Mesenchymal stem cell (in vitro differentiated cells and primary cell): ENCODE results near the gene PTPRN2.

ENCODE experiments used
- DNase-seq: peaks from one replicate; pipeline ENCODE4 v3.0.0-alpha.2; 2013
- H2AFZ ChIP-seq: one replicate; pipeline ENCODE4 v1.6.1; 2013; ENCODE audit warnings: low read depth, mild to moderate bottlenecking, control low read depth, inconsistent platforms, low read length, moderate library complexity
- H2AK5ac ChIP-seq: 2 replicates; pipeline ENCODE4 v1.6.1; 2013; ENCODE audit warnings: low read length, moderate library complexity, mild to moderate bottlenecking, inconsistent platforms; ENCODE audit not compliant: severe bottlenecking
- H2BK120ac ChIP-seq: one replicate; pipeline ENCODE4 v1.6.1; 2013; ENCODE audit warnings: low read depth, mild to moderate bottlenecking, inconsistent platforms, low read length, moderate library complexity
- H2BK12ac ChIP-seq, 2 experiments: one replicate each; pipeline ENCODE4 v1.6.1; 2013; ENCODE audit warnings: inconsistent platforms in 2 of 2, low read length in 2 of 2, mild to moderate bottlenecking in 2 of 2, moderate library complexity in 2 of 2, control low read depth in 1 of 2
- H2BK15ac ChIP-seq: one replicate; pipeline ENCODE4 v1.6.1; 2013; ENCODE audit warnings: mild to moderate bottlenecking, low read depth, inconsistent platforms; ENCODE audit not compliant: poor library complexity, severe bottlenecking
- H2BK5ac ChIP-seq: 2 replicates; pipeline ENCODE4 v1.6.1; 2013; ENCODE audit warnings: low read depth, mild to moderate bottlenecking, low read length, control low read depth, inconsistent platforms; ENCODE audit not compliant: poor library complexity, severe bottlenecking
- H3K14ac ChIP-seq, 2 experiments: one replicate each; pipeline ENCODE4 v1.6.1; 2013; ENCODE audit warnings: inconsistent platforms in 2 of 2, low read length in 2 of 2, control low read depth in 1 of 2, mild to moderate bottlenecking in 1 of 2, moderate library complexity in 1 of 2
- H3K18ac ChIP-seq, 2 experiments: one replicate each; pipeline ENCODE4 v1.6.1; 2013; ENCODE audit warnings: inconsistent platforms in 2 of 2, low read length in 2 of 2, control low read depth in 1 of 2, low read depth in 1 of 2, mild to moderate bottlenecking in 1 of 2
- H3K23ac ChIP-seq, 2 experiments: one replicate each; pipeline ENCODE4 v1.6.1; 2013; ENCODE audit warnings: inconsistent platforms in 2 of 2, low read length in 2 of 2, mild to moderate bottlenecking in 2 of 2, moderate library complexity in 2 of 2, control low read depth in 1 of 2
- H3K27ac ChIP-seq: 2 replicates; pipeline ENCODE4 v1.5.1; 2013; ENCODE audit warnings: mild to moderate bottlenecking, moderate library complexity, low read length, control low read depth, inconsistent platforms; ENCODE audit not compliant: poor library complexity, severe bottlenecking
- H3K27me3 ChIP-seq, 2 experiments: 2 replicates each; pipeline versions ENCODE4 v1.6.1 to v1.7.0; 2013; ENCODE audit warnings: low read length in 2 of 2, mild to moderate bottlenecking in 2 of 2, moderate library complexity in 2 of 2, control low read depth in 1 of 2, inconsistent platforms in 1 of 2; ENCODE audit not compliant: control insufficient read depth in 1 of 2, insufficient read depth in 1 of 2
- H3K36me3 ChIP-seq, 2 experiments: 2 replicates each; pipeline versions ENCODE4 v1.6.1 to v1.7.0; 2013; ENCODE audit warnings: low read length in 2 of 2, control low read depth in 1 of 2, inconsistent platforms in 1 of 2, low read depth in 1 of 2, mild to moderate bottlenecking in 1 of 2; ENCODE audit not compliant: insufficient read depth in 2 of 2, control insufficient read depth in 1 of 2
- H3K4ac ChIP-seq, 2 experiments: one replicate each; pipeline ENCODE4 v1.6.1; 2013; ENCODE audit warnings: inconsistent platforms in 2 of 2, low read length in 2 of 2, mild to moderate bottlenecking in 2 of 2, moderate library complexity in 2 of 2, control low read depth in 1 of 2, low read depth in 1 of 2
- H3K4me1 ChIP-seq: 2 replicates; pipeline ENCODE4 v1.6.1; 2013; ENCODE audit warnings: low read depth, low read length, control low read depth; ENCODE audit not compliant: control insufficient read depth, insufficient read depth
- H3K4me2 ChIP-seq: 2 replicates; pipeline ENCODE4 v1.6.1; 2013; ENCODE audit warnings: low read length, mild to moderate bottlenecking, inconsistent platforms; ENCODE audit not compliant: poor library complexity, severe bottlenecking
- H3K4me3 ChIP-seq, 2 experiments: 2 replicates each; pipeline versions ENCODE4 v1.5.1 to v1.7.0; 2013; ENCODE audit warnings: low read length in 2 of 2, mild to moderate bottlenecking in 2 of 2, control low read depth in 1 of 2, low read depth in 1 of 2; ENCODE audit not compliant: insufficient read depth in 1 of 2
- H3K79me1 ChIP-seq: replicated peaks from 2 replicates; pipeline ENCODE4 v1.6.1; 2013; ENCODE audit warnings: mild to moderate bottlenecking, control low read depth, low read length, inconsistent platforms; ENCODE audit not compliant: poor library complexity, severe bottlenecking
- H3K9ac ChIP-seq: 2 replicates; pipeline ENCODE4 v1.7.0; 2013; ENCODE audit warnings: mild to moderate bottlenecking, low read length, moderate library complexity
- H3K9me3 ChIP-seq: 2 replicates; pipeline ENCODE4 v1.7.0; 2013; ENCODE audit warnings: mild to moderate bottlenecking, low read length; ENCODE audit not compliant: control insufficient read depth
- H4K8ac ChIP-seq: one replicate; pipeline ENCODE4 v1.6.1; 2013; ENCODE audit warnings: inconsistent platforms, mild to moderate bottlenecking, low read length, moderate library complexity
- H4K91ac ChIP-seq: one replicate; pipeline ENCODE4 v1.6.1; 2013; ENCODE audit warnings: mild to moderate bottlenecking, low read length, inconsistent platforms
- WGBS: methylation state at CpG from one replicate; pipeline ENCODE4 v1.1.7; 2013; ENCODE audit warnings: mixed read lengths; 5-methylcytosine and 5-hydroxymethylcytosine counted together

Gene PTPRN2

DNA sequence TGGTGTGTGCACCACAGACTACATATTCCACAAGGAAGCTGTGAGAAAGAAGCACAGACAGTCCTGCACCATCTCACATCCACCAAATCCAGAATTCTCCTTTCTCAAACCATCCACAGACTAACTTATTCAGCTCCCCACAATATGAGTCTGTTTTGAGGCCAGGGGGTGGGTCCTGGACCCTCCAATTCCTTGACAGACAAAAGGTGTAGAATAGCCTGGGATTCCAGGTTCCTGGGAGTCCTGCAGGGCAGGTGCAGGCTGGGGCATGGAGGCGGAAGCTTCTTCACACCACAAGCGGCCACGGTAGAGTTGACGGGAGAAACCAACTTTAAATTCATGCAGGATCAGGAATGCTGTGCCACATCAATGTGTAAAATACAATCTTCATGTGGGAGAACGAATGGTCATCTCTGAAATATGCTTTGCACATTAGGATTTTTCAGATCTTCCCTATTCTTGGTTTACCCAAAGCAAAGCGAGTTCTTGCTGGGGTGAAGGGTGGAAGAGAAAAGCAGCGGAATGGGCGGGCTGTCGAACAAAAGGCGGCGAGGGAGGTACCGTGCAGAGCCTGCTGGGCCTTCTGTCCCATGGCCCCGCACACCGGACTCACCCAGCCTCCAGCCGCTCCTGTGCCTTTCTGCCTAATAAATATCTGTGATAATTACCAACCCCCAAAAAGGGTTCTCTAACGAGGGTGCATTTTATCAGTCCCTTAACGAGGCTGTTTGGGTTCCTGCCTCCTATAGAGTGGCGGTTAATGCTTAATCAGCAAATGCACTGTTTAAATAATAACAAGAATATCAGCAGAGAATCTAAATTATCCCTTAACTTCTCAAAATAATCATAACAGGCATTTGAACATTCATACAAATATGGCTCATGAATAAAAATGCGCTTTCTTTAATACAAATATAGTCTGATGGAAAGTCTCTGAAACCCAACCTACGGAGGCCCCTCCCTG is 736.9 kb downstream of the PTPRN2 start:
- Histone ChIP-seq H3K18ac (no peak overlapping the region), H3K4me1 (no peaks in the 10 kb centered on the region), H4K91ac (no peak overlapping the region), H3K14ac (no peak overlapping the region), H3K23ac (no peak overlapping the region), H3K36me3 (no peaks in the 10 kb centered on the region), H3K9ac (no peak overlapping the region), H3K4ac (no peak overlapping the region), H2BK5ac (no peak overlapping the region), H3K9me3 (no peaks in the 10 kb centered on the region), H3K79me1 (no peaks in the 10 kb centered on the region), H3K4me2 (no peak overlapping the region), H2AFZ (no peak overlapping the region), H2BK15ac (no peak overlapping the region), H2BK12ac (no peak overlapping the region), H3K27me3 (no peaks in the 10 kb centered on the region), H3K4me3 (no peak overlapping the region), H4K8ac (no peak overlapping the region), H2BK120ac (no peak overlapping the region), H2AK5ac (no peak overlapping the region), H3K27ac (no peak overlapping the region)
- 84% methylated on average over 20 of the region's 20 CpGs for WGBS
- DNase-seq = no peak

DNA sequence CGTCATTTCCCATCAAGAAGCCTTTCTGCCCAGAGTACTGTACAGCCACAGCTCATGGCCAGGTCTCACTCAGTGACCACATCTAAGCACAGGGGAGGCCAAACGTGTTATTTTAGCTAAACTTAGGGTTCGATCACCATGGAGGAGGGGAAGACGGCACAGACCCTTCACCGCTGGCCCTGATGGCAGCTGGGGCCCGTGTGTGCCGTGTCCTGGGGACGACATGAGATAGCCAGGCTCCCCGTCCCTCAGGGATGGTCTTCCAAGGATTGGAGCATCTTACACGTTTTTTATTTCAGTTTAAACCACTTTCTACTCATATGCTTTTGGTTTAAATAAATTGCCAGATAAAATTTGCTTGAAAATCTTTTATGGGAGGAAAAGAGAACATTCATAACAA is 737.9 kb downstream of the PTPRN2 start:
- Histone ChIP-seq H3K9me3 (no peaks in the 10 kb centered on the region), H4K91ac (no peak overlapping the region), H2BK15ac (no peak overlapping the region), H3K4ac (no peak overlapping the region), H3K79me1 (no peaks in the 10 kb centered on the region), H3K4me1 (no peaks in the 10 kb centered on the region), H3K23ac (no peak overlapping the region), H3K4me3 (no peak overlapping the region), H3K9ac (no peak overlapping the region), H2BK5ac (no peak overlapping the region), H3K14ac (no peak overlapping the region), H3K27me3 (no peaks in the 10 kb centered on the region), H3K18ac (no peak overlapping the region), H2AFZ (no peak overlapping the region), H2AK5ac (no peak overlapping the region), H3K36me3 (no peaks in the 10 kb centered on the region), H2BK120ac (no peak overlapping the region), H4K8ac (no peak overlapping the region), H2BK12ac (no peak overlapping the region), H3K27ac (no peak overlapping the region), H3K4me2 (no peak overlapping the region)
- 79% methylated on average over 7 of the region's 10 CpGs for WGBS
- no peak for DNase-seq

DNA sequence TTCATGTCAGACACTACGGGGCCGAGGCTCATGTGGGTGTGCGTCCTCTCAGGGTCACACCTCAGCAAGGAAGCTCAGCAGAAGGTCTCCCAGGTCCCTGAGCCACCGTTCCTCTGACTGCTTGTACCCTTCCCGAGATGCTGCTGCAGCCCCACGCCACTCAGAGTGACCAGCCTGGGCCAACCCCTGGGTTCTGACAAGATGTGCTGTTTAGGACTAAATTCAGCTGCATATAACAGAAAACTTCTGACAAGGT is 738.4 kb downstream of the PTPRN2 start:
- Histone ChIP-seq H3K4me1 (no peaks in the 10 kb centered on the region), H3K4ac (no peak overlapping the region), H3K4me3 (no peak overlapping the region), H3K18ac (no peak overlapping the region), H3K23ac (no peak overlapping the region), H2BK5ac (no peak overlapping the region), H3K14ac (no peak overlapping the region), H3K27ac (no peak overlapping the region), H2AK5ac (no peak overlapping the region), H3K9ac (no peak overlapping the region), H4K91ac (no peak overlapping the region), H2BK12ac (no peak overlapping the region), H3K9me3 (no peaks in the 10 kb centered on the region), H3K79me1 (no peaks in the 10 kb centered on the region), H2AFZ (no peak overlapping the region), H2BK15ac (no peak overlapping the region), H4K8ac (no peak overlapping the region), H2BK120ac (no peak overlapping the region), H3K27me3 (no peaks in the 10 kb centered on the region), H3K36me3 (no peaks in the 10 kb centered on the region), H3K4me2 (no peak overlapping the region)
- 63% methylated on average over 6 of the region's 6 CpGs for WGBS
- DNase-seq = no peak

DNA sequence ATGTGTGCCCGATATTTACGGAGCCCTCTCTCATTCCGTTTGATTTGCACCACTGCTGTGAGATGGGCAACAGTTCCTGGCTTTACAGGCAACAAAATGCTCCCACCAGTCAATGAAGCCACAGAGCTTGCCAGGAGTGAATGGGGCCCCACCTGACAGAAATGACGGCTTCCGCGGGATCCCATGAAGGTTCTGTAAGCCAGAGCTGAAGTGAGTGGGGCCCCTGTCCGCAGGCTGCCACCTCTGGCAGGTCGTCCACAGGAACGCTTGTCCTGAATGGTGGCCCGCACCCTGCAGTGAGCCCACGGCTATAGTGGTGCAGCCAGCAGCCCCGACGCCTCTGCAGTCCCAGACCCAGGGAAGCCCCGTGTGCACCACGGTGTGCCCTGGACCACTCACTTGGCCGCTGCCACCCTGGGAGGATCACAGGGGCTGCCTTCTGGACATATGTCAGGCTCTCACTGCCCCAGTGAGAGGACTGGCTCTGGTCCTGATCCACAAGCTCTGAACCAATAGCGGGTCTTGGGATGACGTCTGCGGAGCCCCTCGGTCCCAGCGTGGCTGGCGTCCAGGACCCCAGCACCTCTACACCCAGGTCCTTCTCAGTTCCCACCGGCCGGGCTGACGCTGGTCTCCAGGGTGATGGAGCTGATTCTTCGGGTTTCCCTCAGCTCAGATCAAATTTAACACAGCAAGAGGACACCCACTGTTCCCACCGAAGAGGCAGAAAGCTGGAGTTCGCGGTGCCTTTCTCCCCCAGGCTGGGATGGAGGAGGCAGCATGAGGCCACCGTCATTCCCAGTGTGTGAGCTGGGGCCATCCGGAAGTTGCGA is 738.9 kb downstream of the PTPRN2 start:
- Histone ChIP-seq H3K9ac (no peak overlapping the region), H3K14ac (no peak overlapping the region), H3K27ac (no peak overlapping the region), H3K4ac (no peak overlapping the region), H3K23ac (no peak overlapping the region), H4K8ac (no peak overlapping the region), H3K36me3 (no peaks in the 10 kb centered on the region), H4K91ac (no peak overlapping the region), H3K79me1 (no peaks in the 10 kb centered on the region), H3K4me1 (no peaks in the 10 kb centered on the region), H3K4me2 (no peak overlapping the region), H2AK5ac (no peak overlapping the region), H2AFZ (no peak overlapping the region), H3K4me3 (no peak overlapping the region), H3K9me3 (no peaks in the 10 kb centered on the region), H3K18ac (no peak overlapping the region), H2BK5ac (no peak overlapping the region), H2BK15ac (no peak overlapping the region), H2BK12ac (no peak overlapping the region), H2BK120ac (no peak overlapping the region), H3K27me3 (no peaks in the 10 kb centered on the region)
- 87% methylated on average over 32 of the region's 32 CpGs for WGBS
- DNase-seq = no peak
